Upper lobe of right lung (tissue), 1 donor: Measurements from ENCODE around the gene DEFB132. TPM values are rescaled to one million over a fixed set of nuclear protein-coding genes. Genes with fewer than 3 reads are reported as not detected.

ENCODE experiments used
- ATAC-seq: fragments of 200-7000 bp; cut with Tn5 transposase; one replicate; pipeline ENCODE4 v1.9.1; 2020; ENCODE audit warnings: mild to moderate bottlenecking, moderate library complexity
- DNase-seq: peaks from one replicate; pipeline ENCODE4 v3.0.0-alpha.2; 2020
- H3K27ac ChIP-seq: fragments of 200-600 bp; one replicate; pipeline ENCODE4 v1.8.0; 2022
- H3K27me3 ChIP-seq: fragments of 200-600 bp; one replicate; pipeline ENCODE4 v1.8.0; 2022; ENCODE audit warnings: mild to moderate bottlenecking
- H3K36me3 ChIP-seq: fragments of 200-600 bp; one replicate; pipeline ENCODE4 v1.8.0; 2022
- H3K4me1 ChIP-seq: fragments of 200-600 bp; one replicate; pipeline ENCODE4 v1.8.0; 2022
- H3K4me3 ChIP-seq: fragments of 200-600 bp; one replicate; pipeline ENCODE4 v1.8.0; 2022; ENCODE audit warnings: mild to moderate bottlenecking
- H3K9me3 ChIP-seq: fragments of 200-600 bp; one replicate; pipeline ENCODE4 v1.8.0; 2022
- intact Hi-C: fragments of 100-400 bp; cut with DNase I; formaldehyde crosslinking; loops from one replicate; pipeline ENCODE4 v1.11.0; 2022
- long read RNA-seq: library from polyadenylated mRNA; unstranded; transcript quantifications from one replicate; pipeline ENCODE4 v2.0.0, GENCODE V29; 2021
- total RNA-seq: library from RNA; stranded (reverse); fragmentation: NEBNext Ultra II Directional; extraction: Animal tissue kit (Norgen Biotek cat#: 25700); gene quantifications from one replicate; pipeline ENCODE4 v1.2.1, GENCODE V29; 2021
- TF ChIP-seq, protein P1 (sequence below): fragments of 200-600 bp; IDR thresholded peaks from one replicate; pipeline ENCODE4 v1.8.0; 2022; ENCODE audit warnings: antibody characterized with exemption
- donor health status: DM: no; HTN: yes; CAD: no; lungs with severe emphysema.

Gene DEFB132, protein sequence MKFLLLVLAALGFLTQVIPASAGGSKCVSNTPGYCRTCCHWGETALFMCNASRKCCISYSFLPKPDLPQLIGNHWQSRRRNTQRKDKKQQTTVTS
- not detected for total RNA-seq
- long read RNA-seq, result 0 reads

GRCh38 chr20:257419-257818 is at the start of gene DEFB132:
Gene DEFB132 (plus strand): TSS chr20:257724. CDS start chr20:257779, 55 bp downstream.
- intact Hi-C loops, result no loop called here
- Histone ChIP-seq H3K27ac (no peak within 1 kb of the TSS), H3K4me3 (no peak within 1 kb of the TSS), H3K27me3 (peaks cover 6% of the 10 kb centered on the region), H3K4me1 (no peaks in the 10 kb centered on the region), H3K9me3 (no peaks in the 10 kb centered on the region), H3K36me3 (no peaks in the 10 kb centered on the region)
- TF ChIP-seq, protein P1, sequence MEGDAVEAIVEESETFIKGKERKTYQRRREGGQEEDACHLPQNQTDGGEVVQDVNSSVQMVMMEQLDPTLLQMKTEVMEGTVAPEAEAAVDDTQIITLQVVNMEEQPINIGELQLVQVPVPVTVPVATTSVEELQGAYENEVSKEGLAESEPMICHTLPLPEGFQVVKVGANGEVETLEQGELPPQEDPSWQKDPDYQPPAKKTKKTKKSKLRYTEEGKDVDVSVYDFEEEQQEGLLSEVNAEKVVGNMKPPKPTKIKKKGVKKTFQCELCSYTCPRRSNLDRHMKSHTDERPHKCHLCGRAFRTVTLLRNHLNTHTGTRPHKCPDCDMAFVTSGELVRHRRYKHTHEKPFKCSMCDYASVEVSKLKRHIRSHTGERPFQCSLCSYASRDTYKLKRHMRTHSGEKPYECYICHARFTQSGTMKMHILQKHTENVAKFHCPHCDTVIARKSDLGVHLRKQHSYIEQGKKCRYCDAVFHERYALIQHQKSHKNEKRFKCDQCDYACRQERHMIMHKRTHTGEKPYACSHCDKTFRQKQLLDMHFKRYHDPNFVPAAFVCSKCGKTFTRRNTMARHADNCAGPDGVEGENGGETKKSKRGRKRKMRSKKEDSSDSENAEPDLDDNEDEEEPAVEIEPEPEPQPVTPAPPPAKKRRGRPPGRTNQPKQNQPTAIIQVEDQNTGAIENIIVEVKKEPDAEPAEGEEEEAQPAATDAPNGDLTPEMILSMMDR, result no peak
- ATAC-seq (no peak), DNase-seq (no peak)

DNA sequence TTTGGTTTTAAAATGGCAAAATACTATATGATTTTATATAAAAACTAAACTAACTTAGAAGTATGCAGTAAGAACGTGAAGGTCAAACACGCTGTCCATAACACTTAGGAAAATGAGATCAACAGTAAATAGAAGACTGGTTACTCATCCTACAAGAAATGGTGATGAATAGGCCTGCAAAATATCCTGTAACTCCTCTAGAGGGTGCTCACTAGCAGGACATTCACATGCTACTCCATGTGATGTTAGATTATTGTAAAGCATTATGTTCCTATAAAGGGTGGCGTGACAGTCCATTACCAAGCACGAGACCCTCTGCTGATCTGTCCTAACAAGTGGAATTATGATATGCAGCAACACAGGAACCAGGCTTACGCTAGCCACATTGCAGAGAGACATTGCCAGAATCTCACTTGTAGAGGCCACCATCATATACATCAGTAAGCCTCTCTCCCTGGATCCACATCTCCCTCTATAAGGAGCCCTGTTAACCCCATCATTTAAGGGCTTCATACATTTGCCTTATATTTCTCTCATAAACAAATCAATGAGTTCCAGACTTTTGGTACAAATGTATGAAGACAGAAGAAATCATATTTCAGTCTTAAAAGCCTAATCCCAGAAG is 48.5 kb upstream of the DEFB132 start:
- H3K27me3 ChIP-seq, result no peaks in the 10 kb centered on the region
- no peaks in the 10 kb centered on the region for H3K4me1 ChIP-seq
- peak; percentile 90 for ATAC-seq
- TF ChIP-seq, protein P1, result peak; percentile 65
- no peak overlapping the region for H3K4me3 ChIP-seq
- intact Hi-C loops, result no loop called here
- no peak overlapping the region for H3K27ac ChIP-seq
- DNase-seq, result no peak
- no peaks in the 10 kb centered on the region for H3K36me3 ChIP-seq
- no peaks in the 10 kb centered on the region for H3K9me3 ChIP-seq

GRCh38 chr20:210809-211502 is 46.6 kb upstream of the DEFB132 start:
- peak; percentile 70 for ATAC-seq
- no peaks in the 10 kb centered on the region for H3K27me3 ChIP-seq
- H3K36me3 ChIP-seq, result no peaks in the 10 kb centered on the region
- H3K4me3 ChIP-seq, result no peak overlapping the region
- no peak for DNase-seq
- no peaks in the 10 kb centered on the region for H3K4me1 ChIP-seq
- H3K9me3 ChIP-seq, result no peaks in the 10 kb centered on the region
- TF ChIP-seq, protein P1, result no peak
- no peak overlapping the region for H3K27ac ChIP-seq
- intact Hi-C loops, result no loop called here

GRCh38 chr20:214383-214782 is 43.1 kb upstream of the DEFB132 start:
- no peaks in the 10 kb centered on the region for H3K9me3 ChIP-seq

GRCh38 chr20:215796-216195 is 41.7 kb upstream of the DEFB132 start:
- no peak for DNase-seq
- no peaks in the 10 kb centered on the region for H3K4me1 ChIP-seq
- ATAC-seq, result no peak
- peaks cover 12% of the 10 kb centered on the region for H3K27me3 ChIP-seq
- H3K9me3 ChIP-seq, result no peaks in the 10 kb centered on the region
- no peak overlapping the region for H3K27ac ChIP-seq
- intact Hi-C loops, result no loop called here
- TF ChIP-seq, protein P1, result no peak
- no peaks in the 10 kb centered on the region for H3K36me3 ChIP-seq
- H3K4me3 ChIP-seq, result no peak overlapping the region

More at GRCh38 chr20:214383-214782, 43.1 kb upstream of the DEFB132 start:
- no peaks in the 10 kb centered on the region for H3K36me3 ChIP-seq
- TF ChIP-seq, protein P1, result no peak
- H3K27me3 ChIP-seq, result peaks cover 4% of the 10 kb centered on the region
- ATAC-seq, result no peak
- no peak overlapping the region for H3K27ac ChIP-seq
- H3K4me1 ChIP-seq, result no peaks in the 10 kb centered on the region
- no peak for DNase-seq
- H3K4me3 ChIP-seq, result no peak overlapping the region
- intact Hi-C loops, result no loop called here
